ENCODE data around the gene SLC17A2.
A peak's percentile ranks its signal among the peaks of the same experiment; 100 is the strongest.

The SLC17A2 gene, protein sequence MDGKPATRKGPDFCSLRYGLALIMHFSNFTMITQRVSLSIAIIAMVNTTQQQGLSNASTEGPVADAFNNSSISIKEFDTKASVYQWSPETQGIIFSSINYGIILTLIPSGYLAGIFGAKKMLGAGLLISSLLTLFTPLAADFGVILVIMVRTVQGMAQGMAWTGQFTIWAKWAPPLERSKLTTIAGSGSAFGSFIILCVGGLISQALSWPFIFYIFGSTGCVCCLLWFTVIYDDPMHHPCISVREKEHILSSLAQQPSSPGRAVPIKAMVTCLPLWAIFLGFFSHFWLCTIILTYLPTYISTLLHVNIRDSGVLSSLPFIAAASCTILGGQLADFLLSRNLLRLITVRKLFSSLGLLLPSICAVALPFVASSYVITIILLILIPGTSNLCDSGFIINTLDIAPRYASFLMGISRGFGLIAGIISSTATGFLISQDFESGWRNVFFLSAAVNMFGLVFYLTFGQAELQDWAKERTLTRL
- total RNA-seq, result 0 reads per million in 4 experiments

- no peak for DNase-seq
Observed at GRCh38 chr6:25930532-25931410, at the start of gene SLC17A2. Gene SLC17A2, minus strand, starts transcription at chr6:25930691. Its CDS starts 4,895 bp downstream, at chr6:25925796.

DNA sequence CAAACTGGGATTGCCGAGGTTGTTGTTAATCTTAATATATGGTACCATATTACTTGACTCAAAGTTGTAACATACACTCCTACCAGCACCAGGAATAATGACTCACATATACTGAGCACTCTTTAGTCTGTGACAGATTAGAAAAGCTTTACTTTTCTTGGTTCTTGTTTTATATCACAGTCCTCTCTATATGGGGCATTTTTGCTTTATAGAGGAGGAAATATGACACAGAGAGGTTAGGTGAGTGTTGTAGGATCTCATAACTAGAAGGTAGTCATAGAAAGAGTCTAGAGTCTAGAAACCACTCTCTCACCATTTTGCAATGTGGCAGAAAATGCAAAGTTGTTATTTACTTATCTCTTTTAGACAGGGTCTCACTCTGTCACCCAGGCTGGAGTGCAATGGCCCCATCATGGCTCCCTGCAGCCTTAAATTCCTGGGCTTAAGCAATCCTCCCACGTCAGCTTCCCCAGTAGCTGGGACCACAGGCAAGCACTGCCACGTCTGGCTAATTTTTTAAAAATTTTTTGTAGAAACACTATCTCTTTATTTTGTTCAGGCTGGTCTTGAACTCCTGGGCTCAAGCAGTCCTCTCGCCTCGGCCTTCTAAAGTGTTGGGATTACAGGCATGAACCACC, 45.6 kb upstream of the SLC17A2 start:
- no peak for DNase-seq

DNA sequence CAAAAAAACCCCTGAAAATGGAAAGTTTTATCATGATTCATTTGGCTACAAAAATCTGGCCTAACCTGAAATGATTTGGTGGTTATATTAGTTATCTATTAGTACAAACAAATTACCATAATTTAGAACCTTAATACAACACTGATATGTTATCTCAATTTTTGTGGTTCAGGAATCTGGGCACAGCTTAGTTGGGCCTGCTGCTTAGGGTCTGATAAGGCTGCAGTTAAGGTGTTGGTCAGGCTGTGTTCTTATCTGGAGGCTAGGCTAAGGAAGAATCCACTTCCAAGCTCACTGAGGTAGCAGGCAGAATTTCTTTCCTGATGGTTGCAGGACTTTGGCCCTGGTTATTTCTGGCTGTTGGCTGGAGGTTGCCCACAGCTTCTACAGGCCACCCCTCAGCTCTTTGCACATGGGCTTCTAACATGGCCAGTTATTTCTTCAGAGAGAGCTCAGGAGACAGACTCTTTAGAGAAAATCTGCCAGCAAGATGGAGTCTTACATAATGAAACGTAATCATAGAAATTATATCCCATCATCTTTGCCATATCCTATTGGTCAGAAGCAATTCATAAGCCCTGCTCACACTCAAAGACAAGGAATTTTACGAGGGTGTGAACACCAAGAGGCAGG, 43.5 kb upstream of the SLC17A2 start:
- no peak for DNase-seq

DNA sequence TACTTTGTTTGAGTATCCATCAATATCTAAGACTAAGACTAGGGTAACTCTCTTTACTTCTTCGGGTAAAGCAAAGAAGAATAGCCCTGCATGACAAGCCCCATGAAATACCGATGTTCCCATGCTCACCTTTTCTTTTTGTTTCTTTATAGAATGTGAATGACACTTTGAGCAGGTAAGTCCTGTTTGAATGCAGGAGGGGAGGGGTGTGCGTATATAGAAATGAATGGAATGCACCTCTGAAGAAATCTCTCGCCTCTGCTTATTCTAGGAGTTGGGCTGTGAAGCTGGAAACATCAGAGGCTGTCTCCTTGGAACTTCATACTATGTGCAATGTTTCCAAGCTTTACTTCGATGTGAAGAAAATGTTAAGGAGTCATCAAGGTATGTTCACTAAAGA, 42.4 kb upstream of the SLC17A2 start:
- no peak for DNase-seq

DNA sequence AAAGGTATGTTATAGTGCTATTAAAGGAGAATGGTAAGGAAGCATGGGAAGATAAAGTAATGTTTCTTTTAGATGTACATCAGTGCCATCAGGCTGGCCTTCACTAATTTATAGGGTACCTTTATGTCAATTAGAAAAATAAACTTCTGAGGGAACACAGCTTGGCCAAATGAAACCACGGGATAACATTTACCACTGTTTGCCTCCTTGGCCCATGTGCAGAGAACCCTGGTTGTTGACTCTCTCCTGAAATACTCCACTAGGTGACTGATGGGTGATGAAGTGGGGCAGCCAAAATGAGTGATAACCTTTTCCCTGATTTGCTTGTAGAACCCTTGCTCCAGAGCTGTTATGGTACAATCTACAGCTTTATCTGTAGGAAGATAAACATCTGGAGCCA, 41.6 kb upstream of the SLC17A2 start:
- DNase-seq, result no peak

- DNase-seq, result no peak
Observed at GRCh38 chr6:25971187-25971821, 40.8 kb upstream of the SLC17A2 start.

DNA sequence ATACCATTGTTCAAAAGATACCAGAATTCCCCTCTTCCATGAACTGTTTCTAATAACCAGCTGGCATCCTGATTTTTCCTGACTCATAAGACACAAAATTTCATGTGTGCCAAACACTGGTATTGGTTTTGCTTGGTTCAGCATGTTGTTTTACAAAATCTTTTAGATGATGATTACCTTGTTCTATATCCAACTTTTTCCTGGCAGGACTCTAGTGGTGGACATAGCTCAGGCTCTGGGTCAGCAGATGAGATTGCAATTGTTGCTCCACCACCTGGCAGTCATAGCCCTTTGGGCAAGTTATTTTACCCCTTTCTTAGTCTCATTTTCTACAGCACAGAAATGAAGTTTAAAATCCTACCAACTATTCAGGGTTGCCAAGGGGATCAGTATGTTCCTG, 38.3 kb upstream of the SLC17A2 start:
- no peak for DNase-seq

GRCh38 chr6:25966711-25967110, 36.2 kb upstream of the SLC17A2 start:
- no peak for DNase-seq

GRCh38 chr6:25965058-25965457, 34.6 kb upstream of the SLC17A2 start:
- DNase-seq, result no peak

DNA sequence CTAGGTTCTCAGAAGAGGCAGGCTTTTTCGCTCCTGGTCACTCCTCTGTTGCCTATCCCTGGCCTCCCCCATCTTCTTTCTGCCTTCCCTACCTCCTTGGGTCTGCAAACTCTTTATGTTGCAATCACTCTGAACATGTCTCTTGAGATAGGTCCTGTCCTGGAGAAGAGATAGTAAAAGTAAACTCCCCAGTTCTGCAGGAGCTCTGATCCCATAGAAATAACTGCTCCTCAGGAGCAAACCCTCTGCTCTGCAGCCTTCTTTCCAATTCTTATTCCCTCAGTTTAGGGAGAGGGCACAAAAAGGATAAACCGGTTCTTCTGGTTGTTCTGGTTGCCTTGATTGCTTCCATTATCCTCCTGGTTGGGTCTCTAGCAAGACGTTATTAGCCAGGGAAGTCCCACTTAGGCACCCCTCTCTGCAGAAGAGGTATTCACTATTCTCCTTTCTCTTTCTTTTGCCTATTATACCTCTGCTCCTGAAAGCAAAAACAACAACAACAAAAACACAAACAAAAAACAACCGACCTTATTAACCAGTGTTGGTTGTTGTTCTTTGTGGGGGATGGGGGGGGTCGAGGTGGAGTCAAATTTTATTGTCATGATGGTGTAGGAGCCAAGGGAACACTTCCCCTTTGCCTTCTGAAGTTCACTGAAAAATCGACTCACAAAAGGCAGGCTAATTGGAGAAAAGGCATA, 33.1 kb upstream of the SLC17A2 start:
- DNase-seq, result no peak

GRCh38 chr6:25962149-25963127, 31.9 kb upstream of the SLC17A2 start, which contains the start of gene TRIM38:
Gene TRIM38, plus strand, starts transcription at chr6:25962802. Its CDS starts 3,721 bp downstream, at chr6:25966523.
- DNase-seq, result peak; percentile 59

- DNase-seq, result no peak
Observed at GRCh38 chr6:25961619-25962148, 31.2 kb upstream of the SLC17A2 start.

DNA sequence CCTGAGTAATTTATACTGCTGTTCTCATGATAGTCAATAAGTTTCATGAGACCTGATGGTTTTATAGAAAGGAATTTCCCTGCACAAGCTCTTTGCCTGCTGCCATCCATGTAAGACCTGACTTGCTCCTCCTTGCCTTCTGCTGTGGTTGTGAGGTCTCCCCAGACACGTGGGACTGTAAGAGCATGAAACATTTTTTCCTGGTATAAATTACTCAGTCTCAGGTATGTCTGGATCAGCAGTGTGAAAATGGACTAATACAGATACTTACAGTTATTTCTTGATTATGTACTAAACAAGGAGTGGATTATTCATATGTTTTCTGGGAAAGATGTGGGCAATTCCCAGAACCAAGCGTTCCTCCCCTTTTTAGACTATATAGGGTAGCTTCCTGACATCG, 30.2 kb upstream of the SLC17A2 start:
- DNase-seq, result no peak

DNA sequence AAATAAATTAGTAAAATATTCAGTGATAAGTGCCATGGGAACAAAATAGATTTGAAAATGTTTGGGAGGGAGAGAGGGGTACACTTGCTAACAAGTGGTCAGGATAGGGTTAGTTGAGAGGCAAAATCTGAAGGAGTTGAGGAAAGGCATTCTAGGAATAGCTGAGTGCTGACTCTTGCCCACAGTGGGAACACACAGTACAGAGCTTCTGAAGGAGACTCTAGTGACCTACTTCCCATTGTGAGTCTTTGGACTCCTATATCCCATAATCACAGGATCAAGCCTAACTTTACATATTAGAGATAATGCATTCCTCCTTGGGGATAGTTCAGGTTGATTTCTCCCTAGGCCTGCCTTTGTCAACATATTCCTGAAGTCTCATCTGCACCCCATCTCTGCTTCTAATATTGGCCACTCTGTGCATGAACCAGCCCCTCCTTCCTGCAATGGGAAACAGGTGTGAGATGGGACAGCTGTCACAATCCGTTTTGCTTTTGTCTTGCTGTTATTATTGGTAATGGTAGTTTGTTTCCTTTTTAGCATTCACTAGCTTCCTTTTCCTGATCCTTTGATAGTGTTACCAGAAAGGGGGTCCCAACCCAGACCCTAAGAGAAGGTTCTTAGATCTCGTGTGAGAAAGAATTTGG, 29.5 kb upstream of the SLC17A2 start:
- no peak for DNase-seq

DNA sequence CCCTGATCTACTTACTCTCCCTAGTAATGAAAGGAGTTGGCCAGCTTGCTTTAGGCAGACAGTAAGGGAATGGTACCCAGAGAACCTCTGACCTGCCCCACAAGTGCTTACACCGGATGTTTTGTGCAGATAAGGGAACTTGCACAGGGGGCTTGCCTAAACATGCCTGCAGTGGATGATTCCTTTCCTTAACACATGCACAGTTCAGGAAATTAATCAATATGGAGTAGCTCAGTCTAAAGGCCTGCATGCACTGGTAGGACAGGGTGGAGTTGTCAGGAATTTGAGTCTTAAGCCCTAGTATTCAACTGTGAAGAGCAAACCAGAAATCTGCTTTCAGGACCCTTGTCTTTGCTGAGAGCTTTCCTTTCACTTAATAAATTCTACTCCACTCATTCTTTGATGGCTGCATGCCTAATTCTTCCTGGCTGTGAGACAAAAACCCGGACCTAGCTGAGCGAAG, 28.2 kb upstream of the SLC17A2 start:
- no peak for DNase-seq

DNA sequence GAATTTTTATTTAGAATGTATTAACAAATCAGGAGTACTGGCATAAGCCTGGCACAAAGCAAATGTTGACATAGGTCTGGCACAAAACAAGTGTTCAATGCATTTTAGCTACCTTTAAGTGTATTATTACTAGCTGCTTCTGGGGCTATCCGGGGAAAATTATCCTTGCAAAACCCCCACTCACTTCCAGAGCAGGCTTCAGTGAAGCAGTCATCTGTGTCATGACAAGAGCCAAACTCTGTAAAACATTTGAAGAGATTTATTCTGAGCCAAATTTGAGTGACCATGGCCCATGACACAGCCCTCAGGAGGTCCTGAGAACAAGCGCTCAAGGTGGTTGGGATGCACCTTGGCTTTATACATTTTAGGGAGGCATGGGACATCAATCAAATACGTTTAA, 25.7 kb upstream of the SLC17A2 start:
- DNase-seq, result no peak

DNA sequence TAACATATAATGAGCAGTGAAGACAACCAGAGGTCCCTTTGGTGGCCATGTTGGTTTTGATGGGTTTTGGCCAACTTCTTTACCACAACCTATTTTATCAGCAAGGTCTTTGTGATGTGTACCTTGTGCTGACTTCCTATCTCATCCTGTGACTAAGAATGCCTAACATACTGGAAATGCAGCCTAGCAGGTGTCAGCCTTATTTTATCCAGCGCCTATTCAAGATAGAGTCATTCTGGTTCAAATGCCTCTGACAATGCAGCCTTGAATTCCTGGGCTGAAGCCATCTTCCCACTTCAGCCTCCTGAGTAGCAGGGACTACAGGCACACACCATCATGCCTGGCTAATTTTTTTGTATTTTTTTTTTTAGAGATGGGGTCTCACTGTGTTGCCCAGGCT, 24.3 kb upstream of the SLC17A2 start:
- DNase-seq, result no peak

DNA sequence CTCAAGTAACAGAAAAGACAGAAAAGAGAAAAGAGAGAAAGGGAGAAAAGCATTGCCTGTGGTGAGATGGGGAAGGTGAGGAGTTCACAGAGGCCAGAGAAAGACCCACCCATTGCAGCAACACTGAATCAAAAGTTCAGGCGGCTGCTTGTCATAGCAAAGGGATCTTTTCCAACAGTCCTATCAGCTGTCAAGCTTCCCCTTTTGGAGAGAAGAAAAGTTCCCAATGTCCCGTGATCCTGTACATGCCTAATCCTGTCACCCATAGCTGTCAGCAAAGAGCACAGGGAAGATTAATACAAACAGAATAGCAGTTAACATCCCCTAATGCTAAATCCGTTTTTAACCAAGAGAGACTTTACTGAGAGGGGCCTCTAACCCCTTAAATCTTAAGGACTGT, 23.2 kb upstream of the SLC17A2 start:
- DNase-seq, result no peak

- no peak for DNase-seq
Observed at GRCh38 chr6:25952535-25952934, 22.0 kb upstream of the SLC17A2 start.
